Activated CD8-positive, alpha-beta T cell treated with anti-CD3 and anti-CD28 coated beads for 36 hours (primary cell): ENCODE results near the gene PKNOX2. TPM values are rescaled to one million over a fixed set of nuclear protein-coding genes. Genes with fewer than 3 reads are reported as not detected.

Source experiments
- ATAC-seq: fragments of 200-7000 bp; cut with Tn5 transposase; one replicate; pipeline ENCODE4 v1.10.0; 2021; ENCODE audit warnings: mild to moderate bottlenecking, moderate library complexity
- CTCF ChIA-PET: fragments of 350-600 bp; sonication (Branson Sonifier 250); formaldehyde crosslinking; loops from one replicate; lab custom pipeline; 2021; ENCODE audit warnings: antibody characterized with exemption; lab: Charles Lee
- POLR2A ChIA-PET: fragments of 350-600 bp; sonication (Branson Sonifier 250); formaldehyde crosslinking; loops from one replicate; lab custom pipeline; 2021; ENCODE audit warnings: antibody characterized with exemption; lab: Charles Lee
- DNase-seq: peaks from one replicate; pipeline ENCODE4 v3.0.0-alpha.2; 2020
- H3K27ac Mint-ChIP-seq: one replicate; pipeline ENCODE4 v1.8.0; 2021; ENCODE audit warnings: mild to moderate bottlenecking, mixed read lengths
- H3K27me3 Mint-ChIP-seq: one replicate; pipeline ENCODE4 v1.8.0; 2021; ENCODE audit warnings: mixed read lengths
- H3K36me3 Mint-ChIP-seq: one replicate; pipeline ENCODE4 v1.8.0; 2021; ENCODE audit warnings: low read depth, mixed read lengths
- H3K4me1 Mint-ChIP-seq: one replicate; pipeline ENCODE4 v1.8.0; 2021; ENCODE audit warnings: low read depth, mixed read lengths
- H3K4me3 Mint-ChIP-seq: one replicate; pipeline ENCODE4 v1.8.0; 2021; ENCODE audit warnings: mild to moderate bottlenecking, moderate library complexity, mixed read lengths
- H3K9me3 Mint-ChIP-seq: one replicate; pipeline ENCODE4 v1.8.0; 2021; ENCODE audit warnings: mixed read lengths
- CTCF ChIP-seq: fragments of 200-600 bp; IDR thresholded peaks from one replicate; pipeline ENCODE4 v1.8.0; 2022; ENCODE audit warnings: antibody characterized with exemption, mild to moderate bottlenecking
- intact Hi-C: fragments of 100-400 bp; cut with micrococcal nuclease; formaldehyde crosslinking; loops from one replicate; pipeline ENCODE4 v1.10.0; 2022
- total RNA-seq, 2 experiments: library from RNA; stranded (reverse); gene quantifications; one replicate each; pipeline ENCODE4 v1.2.3, GENCODE V29; 2021

Gene PKNOX2
- total RNA-seq, 2 experiments from 2014 or later: not detected

- no peaks in the 10 kb centered on the region for H3K36me3 Mint-ChIP-seq
- H3K4me1 Mint-ChIP-seq: no peaks in the 10 kb centered on the region
- ATAC-seq: no peak
- peaks cover 29% of the 10 kb centered on the region for H3K27me3 Mint-ChIP-seq
- intact Hi-C loops: no loop called here
- no peaks in the 10 kb centered on the region for H3K9me3 Mint-ChIP-seq
- ChIA-PET CTCF (interaction anchor here (1.0 kb wide), 1 partner anchor 10 kb away, joined by 3 read pairs; no protein-coding TSS in a partner anchor), POLR2A (no interaction called here)
- H3K4me3 Mint-ChIP-seq: no peak overlapping the region
- DNase-seq: no peak
- TF ChIP-seq CTCF: no peak
- H3K27ac Mint-ChIP-seq: no peak overlapping the region
Measured at GRCh38 chr11:125326126-125326525, 161.6 kb downstream of the PKNOX2 start.

- ATAC-seq (no peak), DNase-seq (no peak)
- Mint-ChIP-seq H3K9me3 (no peaks in the 10 kb centered on the region), H3K36me3 (no peaks in the 10 kb centered on the region), H3K4me3 (no peak overlapping the region), H3K4me1 (no peaks in the 10 kb centered on the region), H3K27me3 (peaks cover 23% of the 10 kb centered on the region), H3K27ac (no peak overlapping the region)
- POLR2A ChIA-PET: no interaction called here
- no peak for TF ChIP-seq CTCF
- CTCF ChIA-PET: interaction anchor here (0.9 to 1.5 kb wide), 2 partner anchors 18 to 20 kb away, joined by 3 to 5 read pairs; no protein-coding TSS in a partner anchor
- intact Hi-C loops: no loop called here
Measured at GRCh38 chr11:125327518-125328224, 163.1 kb downstream of the PKNOX2 start.

- no peak for DNase-seq
- intact Hi-C loops: no loop called here
- CTCF ChIA-PET: no interaction called here
- H3K4me1 Mint-ChIP-seq: no peaks in the 10 kb centered on the region
- H3K27me3 Mint-ChIP-seq: peaks cover 23% of the 10 kb centered on the region
- H3K36me3 Mint-ChIP-seq: no peaks in the 10 kb centered on the region
- H3K4me3 Mint-ChIP-seq: no peak overlapping the region
- POLR2A ChIA-PET: no interaction called here
- H3K9me3 Mint-ChIP-seq: no peaks in the 10 kb centered on the region
- ATAC-seq: no peak
- no peak for TF ChIP-seq CTCF
- H3K27ac Mint-ChIP-seq: no peak overlapping the region
Measured at GRCh38 chr11:125328225-125328580, 163.7 kb downstream of the PKNOX2 start.

GRCh38 chr11:125329786-125330185 is 165.2 kb downstream of the PKNOX2 start:
- TF ChIP-seq CTCF: no peak
- no peak for ATAC-seq
- ChIA-PET CTCF (interaction anchor here (1.0 to 4.1 kb wide), 2 partner anchors 17 to 23 kb away, joined by 4 to 23 read pairs; no protein-coding TSS in a partner anchor), POLR2A (no interaction called here)
- intact Hi-C loops: no loop called here
- H3K36me3 Mint-ChIP-seq: no peaks in the 10 kb centered on the region
- no peak for DNase-seq
- no peaks in the 10 kb centered on the region for H3K4me1 Mint-ChIP-seq
- H3K27me3 Mint-ChIP-seq: peaks cover 19% of the 10 kb centered on the region
- no peak overlapping the region for H3K4me3 Mint-ChIP-seq
- H3K9me3 Mint-ChIP-seq: no peaks in the 10 kb centered on the region
- H3K27ac Mint-ChIP-seq: no peak overlapping the region
